Gastroesophageal sphincter (tissue), 3 donors: ENCODE results near the gene AGR3.

Source experiments
- CTCF ChIP-seq, 4 experiments: fragments of 200-600 bp in 2 of 4; fragments of 450-650 bp in 2 of 4; sonication (generic) in 1 of 4; IDR thresholded peaks; one replicate each; pipeline ENCODE4 v1.5.1; 2017 to 2019; ENCODE audit warnings: antibody characterized with exemption in 4 of 4, mild to moderate bottlenecking in 2 of 4, moderate library complexity in 2 of 4
- EP300 ChIP-seq: sonication (generic); formaldehyde crosslinking; IDR thresholded peaks from one replicate; pipeline ENCODE4 v1.6.1; 2017; ENCODE audit warnings: antibody characterized with exemption, mild to moderate bottlenecking
- POLR2A ChIP-seq, 2 donors: fragments of 450-650 bp; IDR thresholded peaks; one replicate each; pipeline ENCODE4 v1.6.1; 2017; ENCODE audit warnings: antibody characterized with exemption in 2 of 2, mild to moderate bottlenecking in 2 of 2, moderate library complexity in 1 of 2

GRCh38 chr7:16880554-16880953 lies 1.2 kb downstream of the AGR3 start:
- TF ChIP-seq POLR2A (IDR thresholded peaks at IDR 0.05), result no peak
- TF ChIP-seq CTCF (IDR thresholded peaks at IDR 0.05), result no peak
- no peak for TF ChIP-seq EP300
